ENCODE results near the gene PATE1. TPM values are rescaled to one million over a fixed set of nuclear protein-coding genes. Genes with fewer than 3 reads are reported as not detected.

PATE1 gene
- total and polyA plus RNA-seq, 2 donors (not counting 3 experiments of a cell fraction or from before 2014, with no cell fraction given) = not detected

- Histone ChIP-seq H3K4me1 (ENCODE audit: control insufficient read depth, extremely low read depth, insufficient read depth, low read length) (no peaks in the 10 kb centered on the region), H3K4me3 (replicated peaks in 1 of 3; ENCODE audit: insufficient read depth in 1 of 3, low read depth in 1 of 3, low read length in 3 of 3) (no peak overlapping the region), H3K9me1 (replicated peaks; ENCODE audit: control insufficient read depth, extremely low read depth, insufficient read depth, low read length) (no peaks in the 10 kb centered on the region), H3K4me2 (ENCODE audit: insufficient read depth, low read length) (no peak overlapping the region), H3K9ac (replicated peaks; ENCODE audit: extremely low read depth, insufficient read depth, low read length) (no peak overlapping the region), H3K27me3 (ENCODE audit: control insufficient read depth in 2 of 2, insufficient read depth in 2 of 2, low read length in 2 of 2) (peaks cover 0 to 8% of the 10 kb centered on the region in 2 experiments), H3K27ac (ENCODE audit: insufficient read depth, low read depth, low read length) (no peak overlapping the region), H3K9me3 (replicated peaks; ENCODE audit: control insufficient read depth, insufficient read depth, low read length) (no peaks in the 10 kb centered on the region), H3K79me2 (ENCODE audit: control insufficient read depth, insufficient read depth, low read length) (no peaks in the 10 kb centered on the region), H2AFZ (ENCODE audit: low read depth, low read length) (no peak overlapping the region), H3K36me3 (ENCODE audit: control insufficient read depth in 2 of 2, extremely low read depth in 1 of 2, insufficient read depth in 2 of 2, low read length in 2 of 2) (no peaks in the 10 kb centered on the region), H4K20me1 (replicated peaks; ENCODE audit: control insufficient read depth, extremely low read depth, insufficient read depth, low read length) (no peaks in the 10 kb centered on the region)
- intact Hi-C loops (cut with micrococcal nuclease) (no loop called here), dilution Hi-C loops (cut with MboI; ENCODE audit: extremely low pct_ligation_motif_present, low sequenced_read_pairs) (no loop called here)
- peak; percentile 15 for DNase-seq (ENCODE audit: low read depth, low spot score)
- TF ChIP-seq POLR2A (IDR thresholded peaks at IDR 0.05; ENCODE audit: low read depth, low read length) (no peak), POLR2AphosphoS5 (IDR thresholded peaks at IDR 0.05; ENCODE audit: insufficient read depth, low read depth, low read length) (no peak), MAX (IDR thresholded peaks at IDR 0.05; ENCODE audit: insufficient read depth, insufficient read length) (no peak), MYC (IDR thresholded peaks at IDR 0.05; ENCODE audit: low read depth, low read length) (no peak), EZH2 (IDR thresholded peaks at IDR 0.05; ENCODE audit: borderline replicate concordance, low read depth, low read length, severe bottlenecking) (no peak), GATA2 (IDR thresholded peaks at IDR 0.05; ENCODE audit: insufficient read depth, insufficient read length, low read depth, low read length) (peak; percentile 89), JUN (IDR thresholded peaks at IDR 0.05; ENCODE audit: borderline replicate concordance, insufficient read depth, insufficient read length, low read depth) (no peak), CTCF (IDR thresholded peaks at IDR 0.05; ENCODE audit: extremely low read depth in 1 of 2, insufficient read depth in 1 of 2, low read depth in 1 of 2, low read length in 2 of 2) (no peak), FOS (IDR thresholded peaks at IDR 0.05; ENCODE audit: borderline replicate concordance, insufficient read depth, low read length) (peak; percentile 51)
- no TSS peak for BruUV-seq (replicated peaks)
- ChIA-PET POLR2A (no interaction called here), CTCF (no interaction called here)
- FAIRE-seq = no peak
Observed at GRCh38 chr11:125763483-125763882, 17.4 kb downstream of the PATE1 start.
